ENCODE measurements around the gene DCD. TPM values are rescaled to one million over a fixed set of nuclear protein-coding genes. Genes with fewer than 3 reads are reported as not detected.

The DCD gene
- total and polyA plus RNA-seq, 4 donors, result not detected

- peak in 3 of 6 donors; percentile 54 to 88 (median 82) for DNase-seq (ENCODE audit: low read depth in 4 of 6, low spot score in 6 of 6)
- Histone ChIP-seq H3K27ac (ENCODE audit: low read depth, low read length) (no peak overlapping the region), H3K9me3 (ENCODE audit: control insufficient read depth, insufficient read depth, low read length) (no peaks in the 10 kb centered on the region), H3K36me3 (ENCODE audit: control insufficient read depth, insufficient read depth, low read length) (no peaks in the 10 kb centered on the region), H3K27me3 (ENCODE audit: control insufficient read depth, insufficient read depth, low read length) (no peaks in the 10 kb centered on the region), H3K4me3 (ENCODE audit: low read depth, low read length) (no peak overlapping the region), H3K4me1 (ENCODE audit: control insufficient read depth, insufficient read depth, low read length) (peaks cover 6% of the 10 kb centered on the region)
- WGBS (ENCODE audit: insufficient coverage), result 5% methylated on average over 4 of the region's 8 CpGs
These were observed 44.9 kb downstream of the DCD start for GRCh38 chr12:54603173-54603814.

DNA sequence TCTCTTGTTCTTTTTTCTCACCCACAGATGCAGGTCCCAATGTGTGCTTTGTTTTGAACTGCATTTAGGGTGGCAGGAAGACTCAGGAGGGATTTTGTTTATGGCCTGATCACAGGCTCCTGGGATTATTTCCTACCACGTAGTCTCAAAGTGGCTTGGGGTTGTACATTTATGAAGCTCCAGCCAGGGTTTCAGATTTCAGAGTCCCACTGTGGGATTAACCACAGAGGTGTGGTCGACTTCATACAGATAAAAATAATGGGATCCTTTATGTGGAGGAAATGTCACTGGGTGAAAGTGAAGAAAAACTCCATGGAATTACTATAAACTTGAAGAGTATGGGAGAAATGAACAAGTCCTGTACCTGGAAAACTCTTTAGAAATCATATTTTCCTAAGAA lies 45.5 kb downstream of the DCD start:
- Histone ChIP-seq H3K9me3 (ENCODE audit: control insufficient read depth, insufficient read depth, low read length) (no peaks in the 10 kb centered on the region), H3K4me3 (ENCODE audit: low read depth, low read length) (no peak overlapping the region), H3K4me1 (ENCODE audit: control insufficient read depth, insufficient read depth, low read length) (no peaks in the 10 kb centered on the region), H3K27me3 (ENCODE audit: control insufficient read depth, insufficient read depth, low read length) (no peaks in the 10 kb centered on the region), H3K27ac (ENCODE audit: low read depth, low read length) (no peak overlapping the region), H3K36me3 (ENCODE audit: control insufficient read depth, insufficient read depth, low read length) (no peaks in the 10 kb centered on the region)
- DNase-seq (ENCODE audit: low read depth in 4 of 6, low spot score in 6 of 6), result no peak
- 100% methylated on average over 1 of the region's 2 CpGs for WGBS (ENCODE audit: insufficient coverage)

- peak in 1 of 6 donors; percentile 39 for DNase-seq (ENCODE audit: low read depth in 4 of 6, low spot score in 6 of 6)
- Histone ChIP-seq H3K27ac (ENCODE audit: low read depth, low read length) (no peak overlapping the region), H3K4me3 (ENCODE audit: low read depth, low read length) (no peak overlapping the region), H3K4me1 (ENCODE audit: control insufficient read depth, insufficient read depth, low read length) (no peaks in the 10 kb centered on the region), H3K9me3 (ENCODE audit: control insufficient read depth, insufficient read depth, low read length) (no peaks in the 10 kb centered on the region), H3K36me3 (ENCODE audit: control insufficient read depth, insufficient read depth, low read length) (no peaks in the 10 kb centered on the region), H3K27me3 (ENCODE audit: control insufficient read depth, insufficient read depth, low read length) (no peaks in the 10 kb centered on the region)
- 35% methylated on average over 4 of the region's 4 CpGs for WGBS (ENCODE audit: insufficient coverage)
These were observed 46.3 kb downstream of the DCD start for GRCh38 chr12:54601841-54602240.

- no peaks in the 10 kb centered on the region for H3K27me3 ChIP-seq (ENCODE audit: control insufficient read depth, insufficient read depth, low read length)
- 76% methylated on average over 4 of the region's 5 CpGs for WGBS (ENCODE audit: insufficient coverage)
These were observed 49.2 kb downstream of the DCD start for GRCh38 chr12:54598970-54599369.

GRCh38 chr12:54596526-54596946 lies 51.6 kb downstream of the DCD start:
- Histone ChIP-seq H3K4me3 (ENCODE audit: low read depth, low read length) (no peak overlapping the region), H3K36me3 (ENCODE audit: control insufficient read depth, insufficient read depth, low read length) (no peaks in the 10 kb centered on the region), H3K4me1 (ENCODE audit: control insufficient read depth, insufficient read depth, low read length) (no peaks in the 10 kb centered on the region), H3K9me3 (ENCODE audit: control insufficient read depth, insufficient read depth, low read length) (no peaks in the 10 kb centered on the region), H3K27ac (ENCODE audit: low read depth, low read length) (no peak overlapping the region), H3K27me3 (ENCODE audit: control insufficient read depth, insufficient read depth, low read length) (no peaks in the 10 kb centered on the region)
- DNase-seq (ENCODE audit: low read depth in 4 of 6, low spot score in 6 of 6), result peak in 5 of 6 donors; percentile 52 to 92 (median 64)
- 13% methylated on average over 3 of the region's 3 CpGs for WGBS (ENCODE audit: insufficient coverage)

More at GRCh38 chr12:54598970-54599369, 49.2 kb downstream of the DCD start:
- Histone ChIP-seq H3K36me3 (ENCODE audit: control insufficient read depth, insufficient read depth, low read length) (no peaks in the 10 kb centered on the region), H3K4me1 (ENCODE audit: control insufficient read depth, insufficient read depth, low read length) (no peaks in the 10 kb centered on the region), H3K27ac (ENCODE audit: low read depth, low read length) (no peak overlapping the region), H3K9me3 (ENCODE audit: control insufficient read depth, insufficient read depth, low read length) (no peaks in the 10 kb centered on the region), H3K4me3 (ENCODE audit: low read depth, low read length) (no peak overlapping the region)
- DNase-seq (ENCODE audit: low read depth in 4 of 6, low spot score in 6 of 6), result no peak

GRCh38 chr12:54595471-54595870 lies 52.7 kb downstream of the DCD start:
- WGBS (ENCODE audit: insufficient coverage), result no CpG with 5 or more reads among the region's 3 CpGs
- no peak overlapping the region for H3K27ac ChIP-seq (ENCODE audit: low read depth, low read length)
- no peaks in the 10 kb centered on the region for H3K27me3 ChIP-seq (ENCODE audit: control insufficient read depth, insufficient read depth, low read length)
- peaks cover 7% of the 10 kb centered on the region for H3K4me1 ChIP-seq (ENCODE audit: control insufficient read depth, insufficient read depth, low read length)
- no peak for DNase-seq (ENCODE audit: low read depth in 4 of 6, low spot score in 6 of 6)
- H3K9me3 ChIP-seq (ENCODE audit: control insufficient read depth, insufficient read depth, low read length), result no peaks in the 10 kb centered on the region
- no peaks in the 10 kb centered on the region for H3K36me3 ChIP-seq (ENCODE audit: control insufficient read depth, insufficient read depth, low read length)
- H3K4me3 ChIP-seq (ENCODE audit: low read depth, low read length), result no peak overlapping the region

Other genes with a start within 250 kb of the DCD start
- 10 to 100 TPM; 20.8 to 43.0 TPM for gene ITGA5, start 229.1 kb downstream of the DCD start, total RNA-seq
- gene ITGA5, start 229.1 kb downstream of the DCD start, polyA plus RNA-seq (ENCODE audit: insufficient read length in 2 of 2), result 10 to 100 TPM; 12.3 to 19.3 TPM
- under 1 TPM; 0.17 to 0.40 TPM for gene GTSF1, start 174.8 kb downstream of the DCD start, total RNA-seq
- gene GTSF1, start 174.8 kb downstream of the DCD start, polyA plus RNA-seq (ENCODE audit: insufficient read length in 2 of 2), result 1 to 10 TPM in 1 of 2 donors, under 1 TPM in 1; 0.33 to 2.3 TPM
- 10 to 100 TPM; 11.5 to 23.9 TPM for gene NCKAP1L, start 150.6 kb downstream of the DCD start, total RNA-seq
- gene NCKAP1L, start 150.6 kb downstream of the DCD start, polyA plus RNA-seq (ENCODE audit: insufficient read length in 2 of 2), result 10 to 100 TPM in 1 of 2 donors, 1 to 10 TPM in 1; 8.4 to 13.2 TPM
- gene PDE1B, start 98.8 kb downstream of the DCD start, total RNA-seq, result 10 to 100 TPM; 10.1 to 29.1 TPM
- gene PDE1B, start 98.8 kb downstream of the DCD start, polyA plus RNA-seq (ENCODE audit: insufficient read length in 2 of 2), result 10 to 100 TPM; 47.5 to 57.9 TPM
- 10 to 100 TPM in 1 of 2 donors, 1 to 10 TPM in 1; 9.4 to 18.7 TPM for gene PPP1R1A, start 59.7 kb downstream of the DCD start, total RNA-seq
- 100 to 1,000 TPM; 119 to 129 TPM for gene PPP1R1A, start 59.7 kb downstream of the DCD start, polyA plus RNA-seq (ENCODE audit: insufficient read length in 2 of 2)
- not detected for gene LACRT, start 13.5 kb downstream of the DCD start, total RNA-seq
- not detected for gene LACRT, start 13.5 kb downstream of the DCD start, polyA plus RNA-seq (ENCODE audit: insufficient read length in 2 of 2)
- gene MUCL1, start 206.2 kb upstream of the DCD start, total RNA-seq, result not detected
- not detected for gene MUCL1, start 206.2 kb upstream of the DCD start, polyA plus RNA-seq (ENCODE audit: insufficient read length in 2 of 2)

Measured in spinal cord (tissue), 10 donors.